ENCODE measurements around the gene NOTCH1.
A peak's percentile ranks its signal among the peaks of the same experiment; 100 is the strongest.

Gene NOTCH1

DNA sequence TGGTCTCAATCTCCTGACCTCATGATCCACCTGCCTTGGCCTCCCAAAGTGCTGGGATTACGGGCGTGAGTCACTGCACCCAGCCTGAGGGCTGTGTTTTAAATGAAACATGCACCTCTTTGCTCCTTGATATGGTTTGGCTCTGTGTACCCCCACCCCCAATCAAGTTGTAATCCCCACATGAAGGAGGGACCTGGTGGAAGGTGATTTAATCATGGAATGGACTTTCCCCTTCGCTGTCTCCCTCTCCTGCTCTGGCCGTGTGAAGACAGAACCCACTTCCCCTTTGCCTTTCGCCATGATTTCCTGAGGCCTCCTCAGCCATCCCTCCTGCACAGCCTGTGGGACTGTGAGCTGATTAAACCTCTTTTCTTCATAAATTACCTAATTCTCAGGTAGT lies 12.5 kb upstream of the NOTCH1 start:
- no peak for TF ChIP-seq POLR2A (IDR thresholded peaks at IDR 0.05; ENCODE audit: low read depth, low read length)
- TF ChIP-seq TAF1 (IDR thresholded peaks at IDR 0.05; ENCODE audit: borderline replicate concordance, low read depth, low read length), result no peak
- no peak for TF ChIP-seq POLR2AphosphoS5 (IDR thresholded peaks at IDR 0.05; ENCODE audit: low read depth, low read length)
- DNase-seq (ENCODE audit: insufficient read length) (no peak), FAIRE-seq (no peak)

DNA sequence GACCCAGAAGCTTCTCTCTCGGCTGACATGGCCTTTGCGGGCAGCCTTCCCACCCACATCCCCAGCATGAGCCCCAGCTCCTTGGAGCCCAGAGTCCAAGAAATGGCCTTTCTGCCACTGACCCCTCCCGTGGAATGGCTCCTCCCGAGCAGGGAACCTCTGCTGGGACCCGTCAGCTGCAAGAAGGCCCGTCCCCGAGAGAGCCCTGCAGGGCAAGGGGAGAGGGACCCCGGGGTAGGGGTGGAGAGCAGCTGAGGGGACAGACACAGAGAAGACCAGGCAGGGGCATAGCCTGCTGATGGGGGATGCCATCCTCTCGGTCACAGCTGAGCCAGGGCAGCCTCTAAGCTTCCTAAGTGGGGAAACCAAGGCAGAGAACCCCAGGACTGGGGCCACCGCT lies 11.2 kb upstream of the NOTCH1 start:
- DNase-seq (ENCODE audit: insufficient read length), result no peak
- FAIRE-seq, result no peak
- TF ChIP-seq TAF1 (IDR thresholded peaks at IDR 0.05; ENCODE audit: borderline replicate concordance, low read depth, low read length) (no peak), POLR2AphosphoS5 (IDR thresholded peaks at IDR 0.05; ENCODE audit: low read depth, low read length) (no peak), POLR2A (IDR thresholded peaks at IDR 0.05; ENCODE audit: low read depth, low read length) (no peak)

DNA sequence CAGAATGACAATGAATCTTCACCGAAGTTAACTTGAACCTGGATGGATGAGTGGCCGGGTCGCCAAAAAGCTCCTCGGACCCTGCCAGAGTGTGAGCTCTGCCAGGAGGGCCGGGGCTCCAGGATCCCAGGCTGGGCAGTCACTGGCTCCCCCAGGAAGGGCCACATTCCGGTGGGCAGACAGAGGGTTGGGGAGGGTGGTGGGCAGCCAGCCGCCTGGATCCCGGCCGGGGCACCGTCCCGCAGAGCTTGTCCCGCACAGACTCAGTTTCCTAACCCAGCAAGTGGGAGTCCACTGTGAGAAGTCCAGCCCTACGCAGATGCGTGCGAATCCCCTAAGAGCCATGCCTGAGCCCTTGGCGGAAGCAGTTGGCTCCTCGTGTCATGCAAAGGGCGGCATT lies 10.3 kb upstream of the NOTCH1 start:
- DNase-seq (ENCODE audit: insufficient read length) (no peak), FAIRE-seq (no peak)
- no peak for TF ChIP-seq POLR2AphosphoS5 (IDR thresholded peaks at IDR 0.05; ENCODE audit: low read depth, low read length)
- no peak for TF ChIP-seq POLR2A (IDR thresholded peaks at IDR 0.05; ENCODE audit: low read depth, low read length)
- no peak for TF ChIP-seq TAF1 (IDR thresholded peaks at IDR 0.05; ENCODE audit: borderline replicate concordance, low read depth, low read length)

DNA sequence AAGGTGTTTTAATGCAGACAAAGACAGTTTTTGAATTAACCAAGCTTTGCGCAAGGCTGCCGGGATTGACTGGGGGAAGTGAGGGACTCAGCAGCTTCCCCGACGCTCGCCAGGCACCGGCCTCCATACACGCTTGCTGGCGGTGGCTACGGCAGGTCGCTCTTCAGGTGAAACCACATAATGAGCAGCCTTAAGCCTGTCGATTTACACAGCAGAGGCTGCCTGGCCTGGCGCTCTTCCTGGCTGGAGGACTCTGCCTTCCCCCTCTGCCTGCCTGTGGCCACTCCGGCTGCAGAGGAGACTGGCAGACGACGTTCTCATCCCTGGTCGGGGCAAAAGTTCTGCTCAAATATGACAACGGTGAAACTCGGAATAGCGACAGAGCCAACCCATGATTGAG lies 9.0 kb upstream of the NOTCH1 start:
- TF ChIP-seq POLR2A (IDR thresholded peaks at IDR 0.05; ENCODE audit: low read depth, low read length), result no peak
- TF ChIP-seq TAF1 (IDR thresholded peaks at IDR 0.05; ENCODE audit: borderline replicate concordance, low read depth, low read length), result no peak
- TF ChIP-seq POLR2AphosphoS5 (IDR thresholded peaks at IDR 0.05; ENCODE audit: low read depth, low read length), result no peak
- no peak for DNase-seq (ENCODE audit: insufficient read length)
- no peak for FAIRE-seq

DNA sequence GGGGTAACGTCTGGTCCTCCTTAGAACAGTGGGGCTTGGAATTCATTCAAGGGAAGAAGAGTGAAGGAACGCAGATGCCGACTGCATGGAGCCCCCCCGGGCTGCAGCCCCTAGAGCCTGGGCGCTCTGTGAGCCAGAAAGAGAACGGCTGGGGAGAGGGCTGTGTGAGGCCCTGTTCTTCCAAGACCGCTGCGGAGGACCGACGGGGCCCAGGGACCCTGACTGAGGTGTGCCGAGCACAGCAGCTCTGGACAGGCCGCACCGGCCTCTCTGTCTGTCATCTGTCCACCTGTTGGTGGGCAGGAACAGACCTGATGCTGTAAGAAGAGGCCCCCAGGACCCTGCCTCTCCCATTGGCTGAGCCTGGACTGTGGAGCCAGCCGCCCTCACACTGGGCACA lies 7.7 kb upstream of the NOTCH1 start:
- no peak for FAIRE-seq
- no peak for DNase-seq (ENCODE audit: insufficient read length)
- no peak for TF ChIP-seq TAF1 (IDR thresholded peaks at IDR 0.05; ENCODE audit: borderline replicate concordance, low read depth, low read length)
- TF ChIP-seq POLR2AphosphoS5 (IDR thresholded peaks at IDR 0.05; ENCODE audit: low read depth, low read length), result no peak
- no peak for TF ChIP-seq POLR2A (IDR thresholded peaks at IDR 0.05; ENCODE audit: low read depth, low read length)

DNA sequence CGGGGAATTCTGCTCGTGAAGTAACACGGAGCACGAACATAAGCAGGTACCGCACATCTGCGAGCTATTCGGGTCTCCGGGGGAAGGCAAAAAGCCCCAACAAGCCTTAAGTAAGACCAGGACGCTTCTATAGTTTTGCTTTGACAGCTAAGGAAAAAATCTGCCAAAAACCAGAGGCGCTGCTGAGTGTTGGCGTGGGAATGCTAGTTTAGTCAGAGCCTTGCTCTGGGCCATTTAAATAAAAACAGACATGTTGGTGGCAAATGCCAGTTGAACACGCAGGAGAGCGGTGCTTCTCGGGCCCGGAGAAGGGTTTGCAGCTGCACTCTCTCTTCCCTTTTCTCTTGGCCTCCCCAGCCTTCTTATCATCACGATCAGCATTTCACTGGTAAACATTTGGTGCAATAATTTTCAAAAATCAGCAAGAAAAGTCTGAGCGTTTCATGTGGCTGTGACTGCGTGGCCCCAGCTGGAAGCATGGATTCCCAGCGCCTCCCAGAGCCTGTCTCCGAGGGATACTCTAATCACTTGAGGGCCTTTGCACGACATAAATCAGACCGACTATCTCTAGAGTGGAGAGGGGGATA lies 6.4 kb upstream of the NOTCH1 start:
- FAIRE-seq, result peak; percentile 86
- no peak for TF ChIP-seq POLR2AphosphoS5 (IDR thresholded peaks at IDR 0.05; ENCODE audit: low read depth, low read length)
- TF ChIP-seq TAF1 (IDR thresholded peaks at IDR 0.05; ENCODE audit: borderline replicate concordance, low read depth, low read length), result 0 out of 2 replicates have a peak, but pooled peaks have one; percentile 12
- DNase-seq (ENCODE audit: insufficient read length), result no peak

DNA sequence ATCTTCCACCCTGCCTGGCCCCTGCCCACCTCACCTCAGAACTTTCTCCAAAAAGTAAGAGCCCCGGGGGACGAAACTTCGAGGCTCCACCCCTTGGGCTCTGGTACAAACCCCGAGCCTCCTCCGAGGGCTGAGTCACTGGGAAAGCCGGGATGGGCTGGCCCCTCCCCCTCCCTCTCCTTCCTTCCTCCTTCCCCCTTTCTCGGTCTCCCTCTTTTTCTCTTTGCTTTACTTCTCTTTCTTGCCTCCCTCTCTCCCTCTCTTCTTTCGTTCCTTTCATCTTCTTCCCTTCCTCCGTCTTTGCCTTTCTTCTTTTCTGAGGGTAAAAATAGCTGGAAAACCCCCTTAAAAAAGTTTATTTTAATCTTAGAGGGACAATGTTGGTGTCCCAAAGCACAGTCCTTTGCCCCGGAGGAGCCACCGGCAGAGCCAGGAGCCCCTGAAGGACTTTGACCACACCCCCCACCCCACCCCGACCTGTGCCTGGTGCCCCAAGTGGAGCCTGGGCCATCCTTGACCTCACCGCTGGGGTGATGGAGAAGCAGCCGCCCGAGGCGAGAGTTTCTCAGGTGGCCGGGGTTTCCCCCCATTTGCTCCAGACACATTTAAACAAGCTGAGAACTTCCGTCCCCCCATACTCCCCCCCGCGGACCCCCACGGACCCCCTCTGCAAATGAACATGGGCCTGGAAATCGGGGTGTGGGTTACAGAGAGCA lies 5.7 kb upstream of the NOTCH1 start:
- DNase-seq (ENCODE audit: insufficient read length) (peak; percentile 85), FAIRE-seq (no peak)
- TF ChIP-seq POLR2A (IDR thresholded peaks at IDR 0.05; ENCODE audit: low read depth, low read length), result no peak

DNA sequence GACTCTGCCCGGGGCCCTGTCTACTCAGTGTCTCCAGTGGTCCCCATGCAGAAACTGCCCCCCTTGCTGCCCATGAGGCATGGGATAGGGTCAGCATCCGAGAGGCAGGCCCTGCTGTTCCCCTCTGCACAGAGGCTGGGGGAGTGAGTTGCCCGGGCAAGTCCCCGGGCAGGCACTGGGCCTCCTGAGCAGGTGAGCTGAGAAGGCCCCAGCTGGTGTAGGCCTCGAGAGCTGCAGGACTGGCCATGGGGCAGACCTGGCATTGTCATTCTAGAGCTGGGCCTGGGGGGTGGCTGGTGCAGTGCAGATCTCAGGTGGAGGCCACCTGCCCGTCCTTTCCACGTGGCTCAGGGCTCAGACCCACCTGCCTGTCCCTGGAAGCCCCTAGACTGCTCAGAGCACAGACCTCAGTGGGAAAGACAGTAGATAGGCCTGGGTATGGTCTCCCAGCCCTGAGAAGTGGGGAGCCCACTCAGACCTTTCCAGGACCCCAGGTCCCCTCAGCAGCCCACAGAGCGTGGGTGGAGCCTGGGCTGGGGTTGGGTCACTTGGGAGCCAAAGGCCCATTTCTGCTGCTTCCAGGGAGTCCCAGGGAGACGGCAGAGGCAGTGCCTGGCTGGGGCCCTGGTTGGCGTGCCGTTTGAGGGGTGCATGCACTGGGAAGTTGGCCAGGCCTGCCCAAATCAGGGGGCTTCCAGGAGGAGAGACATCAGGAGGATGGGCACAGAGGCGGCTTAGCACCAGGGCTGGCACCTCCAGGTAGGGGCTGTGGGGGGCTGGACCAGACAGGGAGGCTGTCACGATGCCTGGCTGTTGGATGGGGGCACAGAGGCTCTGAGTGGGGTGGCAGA lies 4.8 kb upstream of the NOTCH1 start:
- no peak for TF ChIP-seq POLR2A (IDR thresholded peaks at IDR 0.05; ENCODE audit: low read depth, low read length)
- no peak for TF ChIP-seq POLR2AphosphoS5 (IDR thresholded peaks at IDR 0.05; ENCODE audit: low read depth, low read length)
- TF ChIP-seq TAF1 (IDR thresholded peaks at IDR 0.05; ENCODE audit: borderline replicate concordance, low read depth, low read length), result no peak
- DNase-seq (ENCODE audit: insufficient read length) (no peak), FAIRE-seq (peak; percentile 38)

DNA sequence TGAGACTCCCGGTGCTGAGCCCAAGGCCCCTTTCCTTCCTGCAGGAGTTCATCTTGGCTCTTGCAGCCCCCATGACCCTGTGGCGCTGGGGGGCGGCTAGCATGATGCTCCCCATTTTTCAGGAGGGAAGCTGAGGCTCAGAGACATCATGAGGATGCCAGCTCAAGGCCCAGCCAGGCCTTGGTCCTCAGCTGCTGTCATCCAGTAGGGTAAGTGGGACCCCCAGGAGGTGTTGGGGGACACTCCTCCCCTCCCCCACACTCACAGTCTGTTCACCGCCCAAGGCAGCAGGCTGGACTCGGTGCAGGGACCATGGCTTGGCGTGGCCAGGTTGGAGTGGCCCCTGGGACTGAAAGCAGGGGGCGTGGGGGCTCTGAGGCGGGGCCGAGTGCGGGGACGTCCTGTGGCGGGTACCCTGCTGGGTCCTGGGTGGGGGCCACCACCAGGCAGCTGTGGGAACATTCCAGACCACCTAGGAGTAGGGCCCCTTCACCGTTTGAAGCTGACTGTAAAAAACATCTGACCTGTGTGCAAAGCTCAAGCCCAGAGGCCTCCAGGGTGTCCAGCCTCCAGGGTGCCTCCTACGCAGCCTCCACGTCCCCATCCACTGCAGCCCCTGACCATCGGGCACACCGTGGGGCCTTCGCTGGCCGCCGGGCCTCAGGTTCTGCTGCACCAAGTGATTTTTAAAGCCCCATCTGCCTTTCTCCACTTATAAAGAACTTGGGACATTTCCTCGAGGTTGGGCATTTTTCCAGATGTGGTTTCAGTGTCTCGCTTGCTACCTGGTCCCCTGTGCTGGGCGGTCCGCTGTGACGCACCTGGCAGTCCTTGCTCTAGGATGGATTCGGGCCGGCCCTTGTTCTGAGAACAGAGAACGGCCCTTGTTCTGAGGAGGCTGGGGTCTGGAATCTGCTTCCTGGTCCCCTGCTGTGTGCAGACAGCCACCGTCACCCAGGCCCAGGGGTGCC lies 3.4 kb upstream of the NOTCH1 start:
- no peak for DNase-seq (ENCODE audit: insufficient read length)
- TF ChIP-seq POLR2AphosphoS5 (IDR thresholded peaks at IDR 0.05; ENCODE audit: low read depth, low read length) (no peak), TAF1 (IDR thresholded peaks at IDR 0.05; ENCODE audit: borderline replicate concordance, low read depth, low read length) (no peak), POLR2A (IDR thresholded peaks at IDR 0.05; ENCODE audit: low read depth, low read length) (no peak)

DNA sequence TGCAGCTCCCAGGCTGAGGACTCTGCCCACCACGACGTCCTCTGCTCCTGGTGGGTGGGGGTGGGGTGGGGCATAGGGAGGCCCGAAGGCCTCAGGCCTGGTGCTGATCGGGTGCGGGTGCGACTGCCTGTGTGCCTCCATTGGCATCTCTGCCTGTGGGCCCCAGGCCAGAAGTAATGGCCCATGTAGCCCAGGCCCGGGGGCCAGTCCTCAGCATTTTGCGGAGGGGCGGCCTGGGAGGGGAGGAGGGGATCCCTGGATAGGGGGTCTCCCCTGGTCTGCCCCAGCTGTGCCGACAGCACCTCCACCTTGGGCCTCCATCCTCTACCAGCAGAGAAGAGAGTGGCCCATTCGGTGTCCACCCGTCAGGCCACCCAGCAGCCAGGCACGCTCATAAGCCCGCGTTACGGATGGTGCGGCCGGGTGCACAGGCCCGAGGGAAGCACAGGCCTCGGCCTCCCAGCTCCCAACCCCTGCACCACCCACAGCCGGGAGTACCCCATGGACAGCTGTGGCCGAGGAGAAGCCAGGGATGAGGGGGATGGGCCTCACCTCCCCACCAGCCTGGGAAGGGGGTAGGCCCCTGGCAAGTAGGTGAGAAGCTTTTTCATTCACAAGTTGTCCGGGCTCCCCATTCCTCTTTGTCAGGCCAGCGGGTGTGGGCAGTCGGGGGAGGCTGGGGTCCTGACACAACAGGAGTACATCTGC lies 1.8 kb upstream of the NOTCH1 start:
- TF ChIP-seq POLR2A (IDR thresholded peaks at IDR 0.05; ENCODE audit: low read depth, low read length) (no peak), TAF1 (IDR thresholded peaks at IDR 0.05; ENCODE audit: borderline replicate concordance, low read depth, low read length) (no peak), POLR2AphosphoS5 (IDR thresholded peaks at IDR 0.05; ENCODE audit: low read depth, low read length) (no peak)
- no peak for FAIRE-seq
- no peak for DNase-seq (ENCODE audit: insufficient read length)

More for the DNA sequence above, 3.4 kb upstream of the NOTCH1 start:
- FAIRE-seq, result no peak

Data from GM12892 (cell line).